PC-9 (cell line): Measurements from ENCODE around the gene BMP10.

ENCODE experiments used
- EZH2 ChIP-seq: fragments of 200-600 bp; sonication (generic); IDR thresholded peaks from 2 replicates; pipeline ENCODE4 v1.8.0; 2017; ENCODE audit warnings: antibody characterized with exemption, low read depth
- TF ChIP-seq, protein P1 (sequence below): fragments of 200-600 bp; sonication (generic); conservative IDR thresholded peaks from 2 replicates; pipeline ENCODE4 v1.6.1; 2017; ENCODE audit warnings: mixed run types, antibody characterized with exemption, mild to moderate bottlenecking, moderate library complexity

DNA sequence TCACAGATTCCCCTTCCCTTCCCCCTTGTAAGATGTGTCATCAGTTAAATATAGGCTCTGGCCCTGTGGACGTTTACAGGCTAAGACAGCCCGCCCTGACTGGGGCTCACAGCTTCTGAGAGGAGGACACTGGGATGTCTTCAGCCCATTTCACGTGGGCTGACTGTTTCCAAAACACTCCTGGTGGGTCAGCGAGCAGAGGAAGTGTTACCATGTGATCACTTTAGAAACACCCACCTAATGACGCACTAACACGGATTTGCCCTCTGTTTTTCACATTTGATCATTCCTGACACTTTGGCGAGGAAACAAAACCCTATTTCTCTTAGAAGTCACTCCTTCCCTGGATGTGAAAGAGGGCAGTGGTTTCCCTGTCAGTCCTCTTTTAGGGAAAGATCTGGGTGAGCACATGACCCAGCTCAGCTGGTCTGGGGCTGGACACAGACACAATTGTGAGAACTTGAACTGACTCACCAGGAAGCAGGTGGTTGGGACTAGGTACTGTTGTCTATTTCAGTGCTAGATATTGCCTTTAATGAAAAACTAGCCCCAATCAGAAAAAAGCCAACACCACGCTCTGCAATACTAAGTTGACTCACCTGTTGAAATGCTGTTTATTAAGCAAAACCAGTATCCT, 38.8 kb downstream of the BMP10 start:
- TF ChIP-seq, protein P1, sequence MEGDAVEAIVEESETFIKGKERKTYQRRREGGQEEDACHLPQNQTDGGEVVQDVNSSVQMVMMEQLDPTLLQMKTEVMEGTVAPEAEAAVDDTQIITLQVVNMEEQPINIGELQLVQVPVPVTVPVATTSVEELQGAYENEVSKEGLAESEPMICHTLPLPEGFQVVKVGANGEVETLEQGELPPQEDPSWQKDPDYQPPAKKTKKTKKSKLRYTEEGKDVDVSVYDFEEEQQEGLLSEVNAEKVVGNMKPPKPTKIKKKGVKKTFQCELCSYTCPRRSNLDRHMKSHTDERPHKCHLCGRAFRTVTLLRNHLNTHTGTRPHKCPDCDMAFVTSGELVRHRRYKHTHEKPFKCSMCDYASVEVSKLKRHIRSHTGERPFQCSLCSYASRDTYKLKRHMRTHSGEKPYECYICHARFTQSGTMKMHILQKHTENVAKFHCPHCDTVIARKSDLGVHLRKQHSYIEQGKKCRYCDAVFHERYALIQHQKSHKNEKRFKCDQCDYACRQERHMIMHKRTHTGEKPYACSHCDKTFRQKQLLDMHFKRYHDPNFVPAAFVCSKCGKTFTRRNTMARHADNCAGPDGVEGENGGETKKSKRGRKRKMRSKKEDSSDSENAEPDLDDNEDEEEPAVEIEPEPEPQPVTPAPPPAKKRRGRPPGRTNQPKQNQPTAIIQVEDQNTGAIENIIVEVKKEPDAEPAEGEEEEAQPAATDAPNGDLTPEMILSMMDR = no peak
- TF ChIP-seq EZH2 = no peak
